Uterus (tissue), 2 donors: ENCODE data around the gene HUWE1.

Experiments used
- CTCF ChIP-seq, 4 experiments: fragments of 200-600 bp in 2 of 4; fragments of 450-650 bp in 2 of 4; sonication (generic) in 2 of 4; IDR thresholded peaks; one replicate each; pipeline ENCODE4 v1.5.1; 2016 to 2019; ENCODE audit warnings: antibody characterized with exemption in 4 of 4, mild to moderate bottlenecking in 2 of 4, moderate library complexity in 1 of 4
- POLR2A ChIP-seq, 2 donors: fragments of 450-650 bp; IDR thresholded peaks; one replicate each; pipeline ENCODE4 v1.6.1; 2016; ENCODE audit warnings: antibody characterized with exemption in 2 of 2, mild to moderate bottlenecking in 1 of 2, moderate library complexity in 1 of 2

- TF ChIP-seq CTCF (IDR thresholded peaks at IDR 0.05) (no peak), POLR2A (IDR thresholded peaks at IDR 0.05) (no peak)
Measured at GRCh38 chrX:53685711-53686110, 808 bp downstream of the HUWE1 start.
